Suppressor macrophage treated with lipopolysaccharide for 4 hours (primary cell): ENCODE data around the gene ARID1B.

ENCODE experiments used
- DNase-seq: peaks from one replicate; pipeline ENCODE4 v3.0.0-alpha.2; 2020

Gene ARID1B

GRCh38 chr6:157063176-157063905 is 286.2 kb downstream of the ARID1B start:
- no peak for DNase-seq

GRCh38 chr6:157063923-157064322 is 286.7 kb downstream of the ARID1B start:
- no peak for DNase-seq

GRCh38 chr6:157064502-157064901 is 287.3 kb downstream of the ARID1B start:
- DNase-seq, result no peak

- DNase-seq, result no peak
These were observed 288.2 kb downstream of the ARID1B start for GRCh38 chr6:157065366-157065765.

- DNase-seq, result no peak
These were observed 289.8 kb downstream of the ARID1B start for GRCh38 chr6:157066781-157067491.

- DNase-seq, result no peak
These were observed 290.3 kb downstream of the ARID1B start for GRCh38 chr6:157067507-157067906.

- DNase-seq, result no peak
These were observed 291.6 kb downstream of the ARID1B start for GRCh38 chr6:157068691-157069324.

- DNase-seq, result no peak
These were observed 292.4 kb downstream of the ARID1B start for GRCh38 chr6:157069585-157069984.

GRCh38 chr6:157070403-157071107 is 293.4 kb downstream of the ARID1B start:
- DNase-seq, result no peak

GRCh38 chr6:157072128-157072527 is 294.9 kb downstream of the ARID1B start:
- no peak for DNase-seq

- DNase-seq, result no peak
These were observed 296.4 kb downstream of the ARID1B start for GRCh38 chr6:157073596-157073995.

- DNase-seq, result no peak
These were observed 297.8 kb downstream of the ARID1B start for GRCh38 chr6:157074969-157075368.

- DNase-seq, result peak; percentile 10
These were observed 298.6 kb downstream of the ARID1B start for GRCh38 chr6:157075549-157076450.

GRCh38 chr6:157076451-157076822 is 299.3 kb downstream of the ARID1B start:
- DNase-seq, result no peak

- no peak for DNase-seq
These were observed 300.1 kb downstream of the ARID1B start for GRCh38 chr6:157077251-157077650.

- DNase-seq, result no peak
These were observed 301.1 kb downstream of the ARID1B start for GRCh38 chr6:157078326-157078725.

- no peak for DNase-seq
These were observed 302.1 kb downstream of the ARID1B start for GRCh38 chr6:157079277-157079676.

- no peak for DNase-seq
These were observed 302.6 kb downstream of the ARID1B start for GRCh38 chr6:157079771-157080170.

- no peak for DNase-seq
These were observed 303.8 kb downstream of the ARID1B start for GRCh38 chr6:157080986-157081391.

GRCh38 chr6:157083343-157083742 is 306.2 kb downstream of the ARID1B start:
- no peak for DNase-seq

- no peak for DNase-seq
These were observed 309.5 kb downstream of the ARID1B start for GRCh38 chr6:157086632-157087031.

GRCh38 chr6:157087974-157088373 is 310.8 kb downstream of the ARID1B start:
- no peak for DNase-seq
